ENCODE results near the gene TRMO. TPM values are rescaled to one million over a fixed set of nuclear protein-coding genes. Genes with fewer than 3 reads are reported as not detected.
A peak's percentile ranks its signal among the peaks of the same experiment; 100 is the strongest.

Gene TRMO
- total RNA-seq, 4 donors from 2014 or later = 14.3 to 25.3 (median 16.8) TPM

- no peak for TF ChIP-seq EP300 (IDR thresholded peaks at IDR 0.05)
- no peak for TF ChIP-seq CTCF (IDR thresholded peaks at IDR 0.05)
- no peak for TF ChIP-seq POLR2AphosphoS5 (IDR thresholded peaks at IDR 0.05)
- no peaks in the 10 kb centered on the region for H3K9me3 ChIP-seq
- H3K4me1 ChIP-seq = peaks cover 0 to 46% (median 0%) of the 10 kb centered on the region in 3 donors
- no peak overlapping the region for H3K27ac ChIP-seq
- peaks cover 0 to 70% of the 10 kb centered on the region in 2 donors for H3K36me3 ChIP-seq
- no peak for ATAC-seq
- no peaks in the 10 kb centered on the region for H3K27me3 ChIP-seq
- no peak overlapping the region for H3K4me3 ChIP-seq
- WGBS, 2 donors (ENCODE audit: low coverage in 1 of 2) = 85 to 90% methylated on average over 2 of the region's 2 CpGs
Measured at GRCh38 chr9:97905228-97905627, 17.1 kb downstream of the TRMO start.

GRCh38 chr9:97904725-97905124 lies 17.6 kb downstream of the TRMO start:
- no peak overlapping the region for H3K27ac ChIP-seq
- H3K9me3 ChIP-seq = no peaks in the 10 kb centered on the region
- no peak for ATAC-seq
- peaks cover 0 to 70% of the 10 kb centered on the region in 2 donors for H3K36me3 ChIP-seq
- peaks cover 0 to 46% (median 0%) of the 10 kb centered on the region in 3 donors for H3K4me1 ChIP-seq
- no peaks in the 10 kb centered on the region for H3K27me3 ChIP-seq
- no peak overlapping the region for H3K4me3 ChIP-seq
- WGBS, 2 donors (ENCODE audit: low coverage in 1 of 2) = 88 to 94% methylated on average over 1 to 6 of the region's 9 CpGs
- TF ChIP-seq POLR2AphosphoS5 (IDR thresholded peaks at IDR 0.05) = no peak
- TF ChIP-seq EP300 (IDR thresholded peaks at IDR 0.05) = no peak
- no peak for TF ChIP-seq POLR2A (IDR thresholded peaks at IDR 0.05)
- no peak for TF ChIP-seq CTCF (IDR thresholded peaks at IDR 0.05)

GRCh38 chr9:97903177-97903576 lies 19.1 kb downstream of the TRMO start:
- no peak overlapping the region for H3K27ac ChIP-seq
- 67 to 100% methylated on average over 1 of the region's 1 CpG for WGBS, 2 donors (ENCODE audit: low coverage in 1 of 2)
- peaks cover 0 to 38% (median 0%) of the 10 kb centered on the region in 3 donors for H3K4me1 ChIP-seq
- no peak for ATAC-seq
- no peaks in the 10 kb centered on the region for H3K27me3 ChIP-seq
- no peak for TF ChIP-seq POLR2A (IDR thresholded peaks at IDR 0.05)
- TF ChIP-seq EP300 (IDR thresholded peaks at IDR 0.05) = no peak
- TF ChIP-seq POLR2AphosphoS5 (IDR thresholded peaks at IDR 0.05) = no peak
- no peak for TF ChIP-seq CTCF (IDR thresholded peaks at IDR 0.05)
- H3K4me3 ChIP-seq = no peak overlapping the region
- peaks cover 0 to 67% of the 10 kb centered on the region in 2 donors for H3K36me3 ChIP-seq
- no peaks in the 10 kb centered on the region for H3K9me3 ChIP-seq

GRCh38 chr9:97900738-97901565 lies 21.3 kb downstream of the TRMO start:
- ATAC-seq = no peak
- H3K36me3 ChIP-seq = peaks cover 0 to 66% of the 10 kb centered on the region in 2 donors
- H3K27me3 ChIP-seq = no peaks in the 10 kb centered on the region
- TF ChIP-seq CTCF (IDR thresholded peaks at IDR 0.05) = peak; percentile 61 to 71 (median 67)
- TF ChIP-seq EP300 (IDR thresholded peaks at IDR 0.05) = no peak
- TF ChIP-seq POLR2A (IDR thresholded peaks at IDR 0.05) = no peak
- H3K27ac ChIP-seq = no peak overlapping the region
- no peaks in the 10 kb centered on the region for H3K9me3 ChIP-seq
- peaks cover 0 to 19% (median 0%) of the 10 kb centered on the region in 3 donors for H3K4me1 ChIP-seq
- WGBS, 2 donors (ENCODE audit: low coverage in 1 of 2) = 31 to 37% methylated on average over 3 to 5 of the region's 5 CpGs
- H3K4me3 ChIP-seq = no peak overlapping the region

All from gastroesophageal sphincter (tissue), 4 donors.